ENCODE measurements around the gene NTF4.
"Not testable (repeated sequence)": the region's sequence is repeated elsewhere in the genome, so short reads cannot be mapped to it uniquely, and the experiment has no call there.

DNA sequence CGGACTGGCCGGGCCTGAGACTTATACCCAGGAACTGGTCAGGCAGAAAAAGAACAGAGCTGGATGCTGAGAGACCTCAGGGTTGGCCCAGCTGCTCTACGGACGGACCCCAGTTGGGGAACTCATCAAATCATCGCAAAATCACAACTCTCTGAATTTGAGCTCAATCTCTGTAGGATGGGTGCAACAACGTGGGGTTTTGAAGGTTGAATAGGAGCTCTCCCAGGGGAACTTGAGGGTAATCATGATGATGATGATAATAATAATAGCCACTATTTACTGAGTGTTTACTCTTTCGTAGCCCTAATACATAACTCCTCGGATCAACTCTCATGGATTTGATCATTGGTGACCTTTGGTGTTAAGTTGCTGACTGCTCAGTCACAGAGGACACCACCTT, 34.3 kb downstream of the NTF4 start:
- TF ChIP-seq, protein P1, sequence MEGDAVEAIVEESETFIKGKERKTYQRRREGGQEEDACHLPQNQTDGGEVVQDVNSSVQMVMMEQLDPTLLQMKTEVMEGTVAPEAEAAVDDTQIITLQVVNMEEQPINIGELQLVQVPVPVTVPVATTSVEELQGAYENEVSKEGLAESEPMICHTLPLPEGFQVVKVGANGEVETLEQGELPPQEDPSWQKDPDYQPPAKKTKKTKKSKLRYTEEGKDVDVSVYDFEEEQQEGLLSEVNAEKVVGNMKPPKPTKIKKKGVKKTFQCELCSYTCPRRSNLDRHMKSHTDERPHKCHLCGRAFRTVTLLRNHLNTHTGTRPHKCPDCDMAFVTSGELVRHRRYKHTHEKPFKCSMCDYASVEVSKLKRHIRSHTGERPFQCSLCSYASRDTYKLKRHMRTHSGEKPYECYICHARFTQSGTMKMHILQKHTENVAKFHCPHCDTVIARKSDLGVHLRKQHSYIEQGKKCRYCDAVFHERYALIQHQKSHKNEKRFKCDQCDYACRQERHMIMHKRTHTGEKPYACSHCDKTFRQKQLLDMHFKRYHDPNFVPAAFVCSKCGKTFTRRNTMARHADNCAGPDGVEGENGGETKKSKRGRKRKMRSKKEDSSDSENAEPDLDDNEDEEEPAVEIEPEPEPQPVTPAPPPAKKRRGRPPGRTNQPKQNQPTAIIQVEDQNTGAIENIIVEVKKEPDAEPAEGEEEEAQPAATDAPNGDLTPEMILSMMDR (IDR thresholded peaks at IDR 0.05): not testable (repeated sequence)
- not testable (repeated sequence) for TF ChIP-seq POLR2A (IDR thresholded peaks at IDR 0.05)

Data from adrenal gland (tissue), 5 donors.